T-helper 2 cell treated with Interferon-gamma antibody and Interleukin-4, amounts not matched to agents 5 μg/mL and 100 μg/mL, for 36 hours (primary cell): Measurements from ENCODE around the gene GPC6.

Experiments used
- DNase-seq: peaks from one replicate; pipeline ENCODE4 v3.0.0; 2021; ENCODE audit warnings: low spot score
- H3K27ac Mint-ChIP-seq: one replicate; pipeline ENCODE4 v1.8.0; 2021; ENCODE audit warnings: mild to moderate bottlenecking, mixed read lengths
- H3K27me3 Mint-ChIP-seq: one replicate; pipeline ENCODE4 v1.8.0; 2021; ENCODE audit warnings: low read depth, mixed read lengths
- H3K36me3 Mint-ChIP-seq: one replicate; pipeline ENCODE4 v1.8.0; 2021; ENCODE audit warnings: low read depth, mixed read lengths
- H3K4me1 Mint-ChIP-seq: one replicate; pipeline ENCODE4 v1.8.0; 2021; ENCODE audit warnings: low read depth, mixed read lengths
- H3K4me3 Mint-ChIP-seq: one replicate; pipeline ENCODE4 v1.8.0; 2022; ENCODE audit warnings: mild to moderate bottlenecking, moderate library complexity, mixed read lengths
- H3K9me3 Mint-ChIP-seq: one replicate; pipeline ENCODE4 v1.8.0; 2021; ENCODE audit warnings: mixed read lengths

Gene GPC6

GRCh38 chr13:93243375-93244063 is 16.9 kb downstream of the GPC6 start:
- Mint-ChIP-seq H3K36me3 (no peaks in the 10 kb centered on the region), H3K27me3 (no peaks in the 10 kb centered on the region), H3K4me3 (no peak overlapping the region), H3K27ac (no peak overlapping the region), H3K4me1 (no peaks in the 10 kb centered on the region), H3K9me3 (peaks cover 11% of the 10 kb centered on the region)
- no peak for DNase-seq

DNA sequence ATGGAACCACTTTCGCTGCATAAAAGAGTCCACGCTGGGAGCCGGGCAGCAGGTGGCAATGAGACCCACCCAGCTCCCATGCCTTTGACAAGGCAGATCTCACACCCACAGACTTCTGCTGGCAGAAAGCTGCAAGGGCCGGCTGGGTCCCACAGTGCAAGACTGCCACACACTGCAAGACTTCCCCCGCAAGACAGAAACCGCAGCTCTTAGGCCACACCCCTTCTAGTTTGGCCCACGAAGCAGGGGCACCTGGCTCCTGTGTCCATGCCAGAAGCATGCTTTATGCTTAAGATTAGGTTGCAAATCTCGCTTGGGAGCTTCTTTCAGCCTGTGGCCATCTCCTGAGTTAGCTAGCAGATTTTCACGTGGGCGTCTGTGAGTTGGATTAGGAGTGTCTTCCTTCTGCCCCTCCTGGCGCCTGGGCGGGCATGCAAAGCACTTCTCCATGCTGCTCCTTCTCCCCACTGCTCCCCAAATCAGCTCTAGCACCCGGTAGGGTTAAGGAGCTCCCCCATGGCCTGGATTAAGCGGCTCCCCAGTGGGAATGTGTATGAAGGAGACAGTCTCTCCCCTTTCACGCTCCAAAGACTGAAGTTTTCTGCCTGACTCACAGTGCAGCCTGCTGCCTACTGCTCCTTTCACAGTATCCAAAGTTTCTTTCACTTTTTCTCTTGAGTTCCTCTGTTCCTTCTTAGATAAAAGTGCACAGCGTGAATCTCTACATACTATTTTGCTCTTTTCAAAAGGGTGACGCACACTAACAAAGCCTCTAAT is 17.7 kb downstream of the GPC6 start:
- H3K4me3 Mint-ChIP-seq: no peak overlapping the region
- no peaks in the 10 kb centered on the region for H3K36me3 Mint-ChIP-seq
- H3K27me3 Mint-ChIP-seq: no peaks in the 10 kb centered on the region
- H3K4me1 Mint-ChIP-seq: no peaks in the 10 kb centered on the region
- no peak overlapping the region for H3K27ac Mint-ChIP-seq
- no peak for DNase-seq
- peaks cover 3% of the 10 kb centered on the region for H3K9me3 Mint-ChIP-seq

DNA sequence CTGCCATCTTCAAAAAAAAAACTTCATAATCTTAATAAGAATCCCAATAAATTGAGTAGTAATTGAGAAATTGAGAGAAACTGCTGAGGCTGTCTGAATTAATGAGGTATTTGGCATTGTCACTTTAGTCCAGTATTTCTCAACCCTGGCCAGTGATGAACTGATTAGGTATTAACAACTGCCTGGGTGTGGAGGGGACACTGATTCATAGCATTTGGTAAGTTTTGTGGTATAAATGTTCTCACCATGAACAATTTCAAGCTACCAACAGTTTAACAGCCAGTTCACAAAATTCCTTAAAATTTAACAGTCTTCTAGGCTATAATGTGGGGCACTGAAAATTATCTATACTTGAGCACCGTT is 18.3 kb downstream of the GPC6 start:
- no peaks in the 10 kb centered on the region for H3K27me3 Mint-ChIP-seq
- H3K36me3 Mint-ChIP-seq: no peaks in the 10 kb centered on the region
- H3K9me3 Mint-ChIP-seq: no peaks in the 10 kb centered on the region
- DNase-seq: no peak
- H3K27ac Mint-ChIP-seq: no peak overlapping the region
- H3K4me1 Mint-ChIP-seq: no peaks in the 10 kb centered on the region
- no peak overlapping the region for H3K4me3 Mint-ChIP-seq

- DNase-seq: no peak
- no peaks in the 10 kb centered on the region for H3K27me3 Mint-ChIP-seq
- H3K4me1 Mint-ChIP-seq: no peaks in the 10 kb centered on the region
- H3K36me3 Mint-ChIP-seq: no peaks in the 10 kb centered on the region
- H3K9me3 Mint-ChIP-seq: no peaks in the 10 kb centered on the region
- no peak overlapping the region for H3K4me3 Mint-ChIP-seq
- no peak overlapping the region for H3K27ac Mint-ChIP-seq
Observed at GRCh38 chr13:93246069-93246468, 19.5 kb downstream of the GPC6 start.

- Mint-ChIP-seq H3K36me3 (no peaks in the 10 kb centered on the region), H3K27me3 (no peaks in the 10 kb centered on the region)
Observed at GRCh38 chr13:93248627-93249047, 22.0 kb downstream of the GPC6 start.

GRCh38 chr13:93249364-93250306 is 23.0 kb downstream of the GPC6 start:
- Mint-ChIP-seq H3K4me1 (no peaks in the 10 kb centered on the region), H3K4me3 (no peak overlapping the region), H3K27ac (no peak overlapping the region), H3K27me3 (no peaks in the 10 kb centered on the region), H3K9me3 (no peaks in the 10 kb centered on the region), H3K36me3 (no peaks in the 10 kb centered on the region)
- DNase-seq: no peak

More at GRCh38 chr13:93248627-93249047, 22.0 kb downstream of the GPC6 start:
- Mint-ChIP-seq H3K9me3 (no peaks in the 10 kb centered on the region), H3K27ac (no peak overlapping the region), H3K4me1 (no peaks in the 10 kb centered on the region), H3K4me3 (no peak overlapping the region)
- no peak for DNase-seq

GRCh38 chr13:93254775-93255174 is 28.2 kb downstream of the GPC6 start:
- no peaks in the 10 kb centered on the region for H3K36me3 Mint-ChIP-seq
- no peaks in the 10 kb centered on the region for H3K4me1 Mint-ChIP-seq
- DNase-seq: no peak
- H3K27ac Mint-ChIP-seq: no peak overlapping the region
- no peaks in the 10 kb centered on the region for H3K9me3 Mint-ChIP-seq
- no peaks in the 10 kb centered on the region for H3K27me3 Mint-ChIP-seq
- no peak overlapping the region for H3K4me3 Mint-ChIP-seq

GRCh38 chr13:93256998-93257397 is 30.4 kb downstream of the GPC6 start:
- no peaks in the 10 kb centered on the region for H3K36me3 Mint-ChIP-seq
- no peak overlapping the region for H3K27ac Mint-ChIP-seq
- no peak for DNase-seq
- no peaks in the 10 kb centered on the region for H3K27me3 Mint-ChIP-seq
- H3K4me1 Mint-ChIP-seq: no peaks in the 10 kb centered on the region
- no peak overlapping the region for H3K4me3 Mint-ChIP-seq
- no peaks in the 10 kb centered on the region for H3K9me3 Mint-ChIP-seq

GRCh38 chr13:93259527-93260080 is 33.0 kb downstream of the GPC6 start:
- no peak overlapping the region for H3K27ac Mint-ChIP-seq
- no peaks in the 10 kb centered on the region for H3K36me3 Mint-ChIP-seq
- H3K4me3 Mint-ChIP-seq: no peak overlapping the region
- no peaks in the 10 kb centered on the region for H3K4me1 Mint-ChIP-seq
- H3K9me3 Mint-ChIP-seq: no peaks in the 10 kb centered on the region
- no peak for DNase-seq
- no peaks in the 10 kb centered on the region for H3K27me3 Mint-ChIP-seq

- DNase-seq: no peak
- H3K4me1 Mint-ChIP-seq: no peaks in the 10 kb centered on the region
- no peaks in the 10 kb centered on the region for H3K27me3 Mint-ChIP-seq
- H3K9me3 Mint-ChIP-seq: no peaks in the 10 kb centered on the region
- H3K27ac Mint-ChIP-seq: no peak overlapping the region
- no peaks in the 10 kb centered on the region for H3K36me3 Mint-ChIP-seq
- H3K4me3 Mint-ChIP-seq: no peak overlapping the region
Observed at GRCh38 chr13:93260591-93260990, 34.0 kb downstream of the GPC6 start.

DNA sequence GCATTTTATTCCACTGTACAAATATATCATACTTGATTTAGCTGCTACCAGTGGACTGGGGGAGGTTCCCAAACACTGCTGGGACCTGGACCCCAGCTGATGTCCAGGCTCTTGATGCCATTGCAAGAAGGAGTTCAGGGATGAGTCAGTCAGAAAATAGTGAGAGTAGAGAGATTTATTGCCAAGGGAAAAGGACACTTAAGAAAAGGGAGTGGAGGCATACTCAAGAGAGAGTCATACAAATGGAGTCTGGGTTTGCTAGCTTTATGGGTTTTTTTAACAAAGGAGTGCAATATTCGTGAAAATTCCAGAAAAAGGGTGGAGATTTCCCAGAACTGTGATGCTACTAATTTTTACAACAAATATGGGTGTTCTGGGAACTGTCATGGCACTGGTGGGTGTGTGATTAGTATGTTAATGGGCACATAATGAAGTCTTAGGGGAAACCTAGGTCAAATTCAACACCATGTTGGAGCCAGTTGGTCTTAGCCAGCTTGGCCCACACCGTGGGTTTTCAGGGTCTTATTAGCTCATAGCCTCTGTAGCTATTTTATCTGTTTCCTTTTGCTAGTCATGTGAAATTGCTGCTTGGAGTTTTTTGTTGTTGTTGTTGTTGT is 36.2 kb downstream of the GPC6 start:
- Mint-ChIP-seq H3K4me3 (no peak overlapping the region), H3K36me3 (no peaks in the 10 kb centered on the region), H3K4me1 (no peaks in the 10 kb centered on the region), H3K27me3 (no peaks in the 10 kb centered on the region), H3K9me3 (no peaks in the 10 kb centered on the region), H3K27ac (no peak overlapping the region)
- no peak for DNase-seq

DNA sequence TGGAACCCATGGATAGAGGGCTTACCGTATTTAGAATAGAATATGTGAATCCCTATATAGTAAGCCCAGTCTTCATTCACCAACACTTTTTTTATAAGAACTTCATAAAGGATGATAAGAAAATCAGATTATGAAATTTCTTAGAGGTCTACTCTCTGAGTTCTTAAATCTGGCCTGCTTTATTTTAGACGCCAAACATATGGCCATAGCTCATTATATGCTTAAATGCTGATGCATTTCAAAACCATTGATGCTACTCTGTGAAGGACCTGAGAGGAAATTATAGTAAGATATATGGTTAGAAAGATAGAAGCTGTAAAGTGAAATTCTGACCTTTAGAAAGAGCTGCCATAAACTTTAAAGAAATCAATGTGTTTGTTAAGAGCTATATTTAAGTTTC is 38.3 kb downstream of the GPC6 start:
- Mint-ChIP-seq H3K36me3 (no peaks in the 10 kb centered on the region), H3K9me3 (no peaks in the 10 kb centered on the region), H3K27me3 (no peaks in the 10 kb centered on the region), H3K27ac (no peak overlapping the region), H3K4me3 (no peak overlapping the region), H3K4me1 (no peaks in the 10 kb centered on the region)
- DNase-seq: no peak

- DNase-seq: no peak
- no peaks in the 10 kb centered on the region for H3K4me1 Mint-ChIP-seq
- no peaks in the 10 kb centered on the region for H3K9me3 Mint-ChIP-seq
- H3K27ac Mint-ChIP-seq: no peak overlapping the region
- no peaks in the 10 kb centered on the region for H3K27me3 Mint-ChIP-seq
- no peaks in the 10 kb centered on the region for H3K36me3 Mint-ChIP-seq
- H3K4me3 Mint-ChIP-seq: no peak overlapping the region
Observed at GRCh38 chr13:93265800-93266199, 39.2 kb downstream of the GPC6 start.
